DND-41 (cell line): Measurements from ENCODE around the gene SGMS1.

ENCODE experiments used
- EZH2 ChIP-seq: IDR thresholded peaks from 3 replicates; pipeline ENCODE4 v1.6.1; 2012; ENCODE audit warnings: borderline replicate concordance, low read depth, mild to moderate bottlenecking, moderate library complexity, low read length, inconsistent platforms; ENCODE audit not compliant: severe bottlenecking
- TF ChIP-seq, protein P1 (sequence below): IDR thresholded peaks from 2 replicates; pipeline ENCODE4 v1.5.1; 2012; ENCODE audit warnings: borderline replicate concordance, low read length, moderate library complexity, mild to moderate bottlenecking; ENCODE audit not compliant: poor library complexity, severe bottlenecking; ENCODE audit errors: extremely low read depth

- TF ChIP-seq, protein P1, sequence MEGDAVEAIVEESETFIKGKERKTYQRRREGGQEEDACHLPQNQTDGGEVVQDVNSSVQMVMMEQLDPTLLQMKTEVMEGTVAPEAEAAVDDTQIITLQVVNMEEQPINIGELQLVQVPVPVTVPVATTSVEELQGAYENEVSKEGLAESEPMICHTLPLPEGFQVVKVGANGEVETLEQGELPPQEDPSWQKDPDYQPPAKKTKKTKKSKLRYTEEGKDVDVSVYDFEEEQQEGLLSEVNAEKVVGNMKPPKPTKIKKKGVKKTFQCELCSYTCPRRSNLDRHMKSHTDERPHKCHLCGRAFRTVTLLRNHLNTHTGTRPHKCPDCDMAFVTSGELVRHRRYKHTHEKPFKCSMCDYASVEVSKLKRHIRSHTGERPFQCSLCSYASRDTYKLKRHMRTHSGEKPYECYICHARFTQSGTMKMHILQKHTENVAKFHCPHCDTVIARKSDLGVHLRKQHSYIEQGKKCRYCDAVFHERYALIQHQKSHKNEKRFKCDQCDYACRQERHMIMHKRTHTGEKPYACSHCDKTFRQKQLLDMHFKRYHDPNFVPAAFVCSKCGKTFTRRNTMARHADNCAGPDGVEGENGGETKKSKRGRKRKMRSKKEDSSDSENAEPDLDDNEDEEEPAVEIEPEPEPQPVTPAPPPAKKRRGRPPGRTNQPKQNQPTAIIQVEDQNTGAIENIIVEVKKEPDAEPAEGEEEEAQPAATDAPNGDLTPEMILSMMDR = no peak
- TF ChIP-seq EZH2 = no peak
Measured at GRCh38 chr10:50544095-50544856, 79.5 kb downstream of the SGMS1 start.
